OCI-M1 (cell line): ENCODE measurements around the gene EGR4.

Experiments used
- DNase-seq: peaks from one replicate; lab custom pipeline; 2025; lab: John Stamatoyannopoulos, UW

EGR4 gene

GRCh38 chr2:73249636-73250035 lies 43.7 kb downstream of the EGR4 start:
- no peak for DNase-seq

- DNase-seq: no peak
Measured at GRCh38 chr2:73246850-73247249, 46.5 kb downstream of the EGR4 start.

GRCh38 chr2:73244580-73244979 lies 48.8 kb downstream of the EGR4 start:
- no peak for DNase-seq

DNA sequence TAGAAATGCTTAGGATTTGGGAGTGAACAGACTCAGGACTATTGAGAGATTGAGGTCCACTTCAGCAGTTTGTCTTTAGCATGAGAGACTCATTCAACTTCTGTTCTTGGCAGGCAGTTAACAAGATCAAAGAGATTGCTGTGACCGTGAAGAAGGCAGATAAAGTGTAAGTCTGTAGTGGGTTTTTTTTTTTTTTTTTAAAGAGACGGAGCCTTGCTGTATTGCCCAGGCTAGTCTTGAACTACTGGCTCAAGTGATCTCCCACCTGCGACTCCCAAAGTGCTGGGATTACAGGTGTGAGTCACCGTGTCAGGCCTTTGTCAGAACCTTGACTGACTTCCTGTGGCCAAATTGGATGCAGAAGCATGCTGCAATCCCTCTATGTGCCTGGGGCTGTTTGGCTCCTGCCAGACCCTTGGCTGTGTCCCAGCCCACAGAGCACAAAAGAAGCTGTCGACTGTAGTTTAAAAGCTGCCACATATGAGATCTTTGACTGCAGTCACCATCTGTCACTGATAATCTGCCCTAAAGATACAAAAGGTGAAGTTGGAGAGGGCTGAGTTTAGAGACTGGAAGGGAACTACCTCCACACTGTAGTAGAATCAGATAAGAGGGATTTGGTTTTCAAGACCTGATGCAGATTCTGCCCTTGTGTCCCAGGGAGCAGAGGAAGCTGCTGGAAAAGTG lies 49.3 kb downstream of the EGR4 start:
- peak; percentile 15 for DNase-seq
